Activated B cell treated with CpG ODN at 0.5 μM for 24 hours (primary cell): ENCODE results near the gene IL22. TPM values are rescaled to one million over a fixed set of nuclear protein-coding genes. Genes with fewer than 3 reads are reported as not detected.

ENCODE experiments used
- ATAC-seq: fragments of 200-7000 bp; cut with Tn5 transposase; one replicate; pipeline ENCODE4 v1.10.0; 2021; ENCODE audit warnings: low read depth, mild to moderate bottlenecking, moderate library complexity
- CTCF ChIA-PET: fragments of 350-600 bp; sonication (Branson Sonifier 250); formaldehyde crosslinking; loops from one replicate; lab custom pipeline; 2021; ENCODE audit warnings: antibody characterized with exemption; lab: Charles Lee
- POLR2A ChIA-PET: fragments of 350-600 bp; sonication (Branson Sonifier 250); formaldehyde crosslinking; loops from one replicate; lab custom pipeline; 2021; ENCODE audit warnings: antibody characterized with exemption; lab: Charles Lee
- DNase-seq: peaks from one replicate; pipeline ENCODE4 v3.0.0; 2022
- H3K27ac Mint-ChIP-seq: one replicate; pipeline ENCODE4 v1.8.0; 2020; ENCODE audit warnings: mixed read lengths
- H3K27me3 Mint-ChIP-seq: one replicate; pipeline ENCODE4 v1.8.0; 2021; ENCODE audit warnings: mixed read lengths
- H3K36me3 Mint-ChIP-seq: one replicate; pipeline ENCODE4 v1.8.0; 2021; ENCODE audit warnings: low read depth, mixed read lengths
- H3K4me1 Mint-ChIP-seq: one replicate; pipeline ENCODE4 v1.8.0; 2021; ENCODE audit warnings: mixed read lengths
- H3K4me3 Mint-ChIP-seq: one replicate; pipeline ENCODE4 v1.8.0; 2020; ENCODE audit warnings: mild to moderate bottlenecking, mixed read lengths
- H3K9me3 Mint-ChIP-seq: one replicate; pipeline ENCODE4 v1.8.0; 2020; ENCODE audit warnings: mixed read lengths
- intact Hi-C: fragments of 100-400 bp; cut with micrococcal nuclease; formaldehyde crosslinking; loops from one replicate; pipeline ENCODE4 v1.15.1; 2024
- total RNA-seq: library from RNA; stranded (reverse); gene quantifications from 2 replicates; pipeline ENCODE4 v1.2.3, GENCODE V29; 2022
- TF ChIP-seq, protein P1 (sequence below): fragments of 200-600 bp; IDR thresholded peaks from one replicate; pipeline ENCODE4 v1.8.0; 2022; ENCODE audit warnings: antibody characterized with exemption, mild to moderate bottlenecking

Gene IL22
- total RNA-seq, 1 donor from 2014 or later: not detected

DNA sequence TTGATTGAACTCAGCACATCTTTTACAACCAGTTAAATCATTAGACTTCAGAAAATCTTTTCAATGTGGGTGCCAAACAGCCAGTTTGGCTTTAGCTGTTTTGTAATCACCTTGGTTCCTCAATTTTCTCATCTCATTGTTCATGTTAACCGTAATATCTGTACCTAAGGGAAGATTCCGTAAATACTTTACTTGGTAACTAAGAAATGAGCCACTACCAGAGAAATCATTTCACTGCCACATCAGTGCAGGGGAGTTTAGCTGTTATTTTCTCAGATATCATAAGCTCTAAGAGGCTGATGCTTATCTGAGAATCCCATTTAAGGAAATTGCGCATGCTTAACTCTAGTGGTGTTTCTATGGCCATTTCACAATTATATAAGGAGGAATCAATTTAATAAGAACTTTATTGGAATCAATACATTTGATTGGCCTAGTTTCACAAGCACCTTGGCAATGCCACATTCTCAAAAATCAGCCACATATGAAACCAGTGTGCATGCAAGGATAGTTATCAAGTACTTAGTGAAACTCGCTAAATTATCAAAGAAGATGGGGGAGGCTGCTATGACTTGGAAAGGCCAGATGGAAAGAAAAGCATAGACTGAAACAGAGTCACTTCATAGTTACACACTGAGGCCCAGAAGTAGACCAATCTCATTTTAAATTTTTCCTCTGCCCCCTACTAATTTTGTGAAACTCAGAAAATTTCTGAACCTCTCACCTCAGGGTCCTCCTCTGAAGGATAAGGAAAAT, 28.1 kb upstream of the IL22 start:
- intact Hi-C loops: no loop called here
- CTCF ChIA-PET: interaction anchor here (1.1 kb wide), 1 partner anchor 123 kb away, joined by 3 read pairs; no protein-coding TSS in a partner anchor
- TF ChIP-seq, protein P1, sequence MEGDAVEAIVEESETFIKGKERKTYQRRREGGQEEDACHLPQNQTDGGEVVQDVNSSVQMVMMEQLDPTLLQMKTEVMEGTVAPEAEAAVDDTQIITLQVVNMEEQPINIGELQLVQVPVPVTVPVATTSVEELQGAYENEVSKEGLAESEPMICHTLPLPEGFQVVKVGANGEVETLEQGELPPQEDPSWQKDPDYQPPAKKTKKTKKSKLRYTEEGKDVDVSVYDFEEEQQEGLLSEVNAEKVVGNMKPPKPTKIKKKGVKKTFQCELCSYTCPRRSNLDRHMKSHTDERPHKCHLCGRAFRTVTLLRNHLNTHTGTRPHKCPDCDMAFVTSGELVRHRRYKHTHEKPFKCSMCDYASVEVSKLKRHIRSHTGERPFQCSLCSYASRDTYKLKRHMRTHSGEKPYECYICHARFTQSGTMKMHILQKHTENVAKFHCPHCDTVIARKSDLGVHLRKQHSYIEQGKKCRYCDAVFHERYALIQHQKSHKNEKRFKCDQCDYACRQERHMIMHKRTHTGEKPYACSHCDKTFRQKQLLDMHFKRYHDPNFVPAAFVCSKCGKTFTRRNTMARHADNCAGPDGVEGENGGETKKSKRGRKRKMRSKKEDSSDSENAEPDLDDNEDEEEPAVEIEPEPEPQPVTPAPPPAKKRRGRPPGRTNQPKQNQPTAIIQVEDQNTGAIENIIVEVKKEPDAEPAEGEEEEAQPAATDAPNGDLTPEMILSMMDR: no peak
- Mint-ChIP-seq H3K27ac (no peak overlapping the region), H3K4me3 (no peak overlapping the region), H3K36me3 (no peaks in the 10 kb centered on the region), H3K27me3 (peaks cover 5% of the 10 kb centered on the region), H3K9me3 (no peaks in the 10 kb centered on the region), H3K4me1 (no peaks in the 10 kb centered on the region)
- POLR2A ChIA-PET: no interaction called here
- DNase-seq: no peak
- no peak for ATAC-seq

DNA sequence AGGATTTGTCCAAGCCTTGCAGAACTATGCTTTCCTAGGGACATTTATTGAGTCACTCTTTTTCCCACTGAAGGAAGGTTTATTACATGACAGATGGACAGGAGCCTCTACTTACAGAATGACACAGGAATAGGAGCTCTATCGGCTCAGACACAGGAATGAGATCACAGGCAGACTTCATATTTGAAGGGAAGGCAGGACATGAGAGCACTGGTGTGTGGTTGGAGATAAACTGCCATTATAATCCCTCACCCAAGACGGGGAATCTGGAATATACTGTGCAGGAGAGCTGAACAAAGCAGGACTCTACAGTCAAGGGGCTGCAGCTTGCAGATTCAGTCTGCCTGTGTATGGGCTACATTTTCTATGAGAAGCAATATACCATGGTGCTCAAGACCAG, 26.8 kb upstream of the IL22 start:
- CTCF ChIA-PET: no interaction called here

GRCh38 chr12:68279227-68280054, 26.0 kb upstream of the IL22 start:
- ChIA-PET POLR2A (no interaction called here), CTCF (no interaction called here)
- Mint-ChIP-seq H3K27me3 (no peaks in the 10 kb centered on the region), H3K27ac (no peak overlapping the region), H3K4me3 (no peak overlapping the region), H3K36me3 (no peaks in the 10 kb centered on the region), H3K9me3 (no peaks in the 10 kb centered on the region), H3K4me1 (no peaks in the 10 kb centered on the region)
- no peak for DNase-seq
- TF ChIP-seq, protein P1: no peak
- ATAC-seq: no peak
- intact Hi-C loops: no loop called here

More for the DNA sequence above, 26.8 kb upstream of the IL22 start:
- intact Hi-C loops: no loop called here
- POLR2A ChIA-PET: no interaction called here
- Mint-ChIP-seq H3K9me3 (no peaks in the 10 kb centered on the region), H3K27ac (no peak overlapping the region), H3K4me3 (no peak overlapping the region), H3K27me3 (peaks cover 3% of the 10 kb centered on the region), H3K36me3 (no peaks in the 10 kb centered on the region), H3K4me1 (no peaks in the 10 kb centered on the region)
- DNase-seq: no peak
- TF ChIP-seq, protein P1: no peak
- ATAC-seq: no peak

- Mint-ChIP-seq H3K27me3 (no peaks in the 10 kb centered on the region), H3K36me3 (no peaks in the 10 kb centered on the region), H3K4me3 (no peak overlapping the region), H3K9me3 (no peaks in the 10 kb centered on the region), H3K27ac (no peak overlapping the region), H3K4me1 (no peaks in the 10 kb centered on the region)
- no peak for ATAC-seq
- intact Hi-C loops: no loop called here
- no peak for DNase-seq
- TF ChIP-seq, protein P1: no peak
- POLR2A ChIA-PET: no interaction called here
- CTCF ChIA-PET: no interaction called here
Measured at GRCh38 chr12:68276402-68276930, 23.1 kb upstream of the IL22 start.

DNA sequence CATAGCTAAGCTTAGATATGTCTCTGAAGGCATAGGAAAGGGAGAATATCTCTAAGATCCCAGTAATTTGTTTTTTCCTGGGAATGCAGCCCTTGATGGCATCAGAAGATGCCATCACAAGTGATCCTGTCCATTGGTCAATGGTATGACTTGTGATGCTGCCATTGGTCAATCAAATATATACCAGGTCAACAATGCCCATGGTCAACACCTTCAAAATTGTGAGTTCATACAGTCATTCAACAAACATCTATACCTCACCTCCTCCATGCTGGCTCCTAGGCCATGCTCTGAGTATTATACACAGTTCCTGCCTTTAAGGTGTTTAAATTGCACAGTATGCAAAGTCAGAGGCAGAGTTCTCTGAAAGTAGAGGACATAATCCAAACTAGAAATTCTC, 19.3 kb upstream of the IL22 start:
- ATAC-seq: no peak
- intact Hi-C loops: no loop called here

More for the DNA sequence above, 19.3 kb upstream of the IL22 start:
- Mint-ChIP-seq H3K9me3 (no peaks in the 10 kb centered on the region), H3K4me1 (no peaks in the 10 kb centered on the region), H3K27me3 (no peaks in the 10 kb centered on the region), H3K4me3 (no peak overlapping the region), H3K27ac (no peak overlapping the region), H3K36me3 (no peaks in the 10 kb centered on the region)
- DNase-seq: no peak
- ChIA-PET CTCF (no interaction called here), POLR2A (no interaction called here)
- TF ChIP-seq, protein P1: no peak
